ENCODE results near the gene SPIRE2.

GRCh38 chr16:89785523-89786155, 42.6 kb upstream of the SPIRE2 start:
- TF ChIP-seq CTCF (conservative IDR thresholded peaks at IDR 0.05 in 1 of 2, IDR thresholded peaks at IDR 0.05 in 1 of 2; ENCODE audit: low read depth in 1 of 2, low read length in 2 of 2) (no peak), EZH2 (IDR thresholded peaks at IDR 0.05; ENCODE audit: low read length, missing control alignments) (no peak)

All from fibroblast of lung (primary cell).